GM19324 (cell line): Measurements from ENCODE around the gene JARID2.

Experiments used
- ATAC-seq: cut with Tn5 transposase; IDR thresholded peaks from one replicate; pipeline ENCODE4 v1.9.1; 2021; ENCODE audit warnings: mild to moderate bottlenecking, moderate library complexity; ENCODE audit not compliant: unreplicated experiment, low FRiP score

JARID2 gene

DNA sequence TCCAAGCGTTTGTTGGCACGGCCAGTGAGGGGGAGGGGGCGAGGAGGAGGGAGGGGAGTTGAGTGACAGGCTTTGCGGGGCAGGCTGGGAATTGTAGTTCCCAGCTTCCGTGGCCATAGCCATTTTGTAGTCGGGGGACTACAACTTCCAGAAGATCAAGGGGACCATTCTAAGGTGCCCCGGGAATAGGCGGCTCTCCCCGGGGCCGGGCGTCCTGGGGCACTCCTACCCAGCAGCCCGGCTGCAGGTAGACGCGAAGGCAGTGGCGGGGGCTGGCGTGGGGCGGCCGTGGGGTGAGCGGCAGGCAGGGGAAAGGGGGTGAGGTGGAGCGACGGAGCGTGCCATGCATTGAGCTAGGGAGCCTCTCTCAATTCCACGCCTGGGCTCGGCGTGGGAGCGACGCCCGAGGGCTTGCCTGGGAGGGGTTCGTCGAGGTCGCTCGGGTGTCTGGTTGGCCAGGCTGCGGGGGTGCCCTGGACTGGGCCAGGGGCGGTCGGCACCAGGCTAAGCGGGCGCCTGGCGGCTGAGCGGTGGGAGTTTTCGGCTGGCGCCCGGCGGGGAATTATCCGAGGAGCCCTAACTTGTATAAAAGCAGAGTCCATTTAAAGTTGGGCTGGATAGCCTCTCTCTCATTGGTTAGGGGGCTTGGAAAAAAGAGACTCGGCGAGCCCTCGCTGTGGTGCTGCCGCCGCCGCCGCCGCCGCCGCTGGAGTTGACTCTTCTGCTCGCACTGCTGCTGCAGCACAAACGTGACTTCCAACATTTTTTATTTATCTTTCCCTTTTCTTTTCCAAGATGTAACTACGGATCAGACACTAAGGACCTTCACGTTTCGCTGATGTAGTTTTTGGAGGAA lies at the start of gene JARID2:
TSS of gene JARID2 (plus strand) at position 709 of the 856 bp plus-strand sequence. CDS start 471 bp downstream, outside the sequence.
- peak; percentile 61 for ATAC-seq

DNA sequence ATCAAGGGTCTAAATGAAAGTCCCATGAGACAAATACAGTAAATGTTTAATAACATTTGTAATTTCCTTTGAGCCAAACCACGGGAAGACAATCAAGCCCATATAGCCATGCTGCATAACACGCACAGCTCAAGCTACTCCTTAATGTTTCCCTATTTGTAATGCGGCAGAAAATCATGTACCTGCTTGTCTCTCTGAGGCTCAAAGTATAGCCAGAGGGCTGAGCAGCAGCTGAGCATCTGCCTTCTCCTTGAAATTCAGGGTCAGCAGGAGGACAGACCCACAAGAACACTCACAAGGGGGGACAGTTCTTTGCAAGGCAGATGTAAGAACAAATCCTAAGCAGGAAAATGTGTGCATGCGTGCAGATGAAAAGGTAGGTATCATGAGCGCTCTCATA lies 45.8 kb upstream of the JARID2 start:
- ATAC-seq, result no peak

DNA sequence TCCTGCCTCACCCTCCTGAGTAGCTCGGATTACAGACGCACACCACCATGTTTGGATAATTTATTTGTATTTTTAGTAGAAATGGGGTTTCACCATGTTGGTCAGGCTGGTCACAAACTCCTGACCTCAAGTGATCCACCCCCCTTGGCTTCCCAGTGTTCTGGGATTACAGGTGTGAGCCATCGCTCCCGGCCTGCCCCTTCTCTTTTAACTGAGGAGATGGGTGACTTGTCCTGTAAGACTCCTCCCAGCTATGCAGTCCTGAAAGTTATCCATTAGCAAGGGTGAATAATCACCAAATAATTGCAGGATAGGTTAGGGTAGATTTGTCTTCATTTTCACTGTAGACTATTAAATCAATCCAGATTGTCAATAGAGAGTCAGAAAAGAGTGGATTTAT lies 40.5 kb upstream of the JARID2 start:
- no peak for ATAC-seq

DNA sequence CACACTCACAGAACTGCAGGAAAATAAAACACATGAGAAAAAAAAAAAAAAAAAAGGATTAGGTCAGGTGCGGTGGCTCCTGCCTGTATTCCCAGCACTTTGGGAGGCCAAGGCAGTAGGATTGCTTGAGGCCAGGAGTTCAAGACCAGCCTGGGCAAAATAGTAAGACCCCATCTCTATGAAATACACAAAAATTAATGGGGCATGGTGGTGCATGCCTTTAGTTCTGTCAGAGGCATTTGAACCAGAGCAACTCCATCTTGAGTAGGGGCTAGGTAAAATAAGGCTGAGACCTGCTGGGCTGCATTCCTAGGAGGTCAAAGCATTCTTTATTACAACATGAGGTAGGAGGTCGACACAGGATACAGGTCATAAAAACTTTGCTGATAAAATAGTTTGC lies 39.0 kb upstream of the JARID2 start:
- no peak for ATAC-seq

DNA sequence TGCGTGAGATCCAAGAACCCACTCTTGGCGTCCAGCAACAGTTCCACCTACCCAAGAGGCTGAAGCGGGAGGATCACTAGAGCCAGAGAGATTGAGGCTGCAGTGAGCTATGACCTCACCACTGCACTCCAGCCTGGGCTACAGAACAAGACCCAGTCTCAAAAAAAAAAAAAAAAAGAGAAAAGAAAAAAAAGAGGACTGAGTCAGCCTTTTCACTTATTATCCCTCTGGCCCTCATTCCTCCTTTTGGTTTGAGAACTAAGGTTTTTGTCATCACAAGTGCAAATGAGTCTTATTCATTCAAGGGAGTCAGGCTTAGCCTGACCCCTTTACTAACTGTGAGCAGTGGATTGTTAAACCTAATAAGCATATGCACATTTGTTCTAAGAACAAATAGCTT lies 37.9 kb upstream of the JARID2 start:
- ATAC-seq, result no peak

DNA sequence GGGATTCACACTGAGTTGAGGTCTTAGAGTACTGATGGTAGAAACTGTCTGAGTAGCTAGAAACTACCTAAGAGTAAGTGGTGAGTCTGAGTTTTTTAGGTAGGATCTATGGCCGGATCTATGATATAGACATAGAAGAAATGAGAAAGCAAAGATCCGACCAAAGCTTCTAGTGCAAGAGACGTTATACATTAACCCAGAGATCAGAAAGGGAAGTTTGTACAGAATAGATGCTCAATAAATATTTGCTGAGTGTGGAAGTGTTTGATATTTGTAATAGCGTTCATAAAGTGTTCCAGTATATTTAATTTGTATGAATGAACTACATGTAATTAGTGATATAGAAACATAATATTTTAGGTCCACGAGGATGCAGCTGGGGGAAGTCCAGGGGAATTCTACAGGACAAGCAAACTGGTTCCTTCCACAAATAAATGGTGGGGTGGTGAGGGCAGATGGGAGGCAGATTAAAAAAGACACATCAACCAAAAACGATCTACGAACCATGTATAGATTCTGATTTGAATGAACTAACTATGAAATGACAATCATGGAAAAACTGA lies 31.9 kb upstream of the JARID2 start:
- no peak for ATAC-seq

DNA sequence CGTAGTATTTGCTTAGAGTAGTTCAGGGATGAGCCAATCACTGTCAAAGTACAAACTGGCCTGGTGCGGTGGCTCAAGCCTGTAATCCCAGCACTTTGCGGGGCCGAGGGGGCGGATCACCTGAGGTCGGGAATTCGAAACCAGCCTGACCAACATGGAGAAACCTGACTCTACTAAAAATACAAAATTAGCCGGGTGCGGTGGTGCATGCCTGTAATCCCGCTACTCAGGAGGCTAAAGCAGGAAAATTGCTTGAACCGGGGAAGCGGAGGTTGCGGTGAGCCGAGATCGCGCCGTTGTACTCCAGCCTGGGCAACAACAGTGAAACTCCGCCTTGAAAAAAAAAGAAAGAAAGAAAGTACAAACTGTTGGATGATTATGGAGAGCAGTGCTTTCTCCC lies 27.5 kb upstream of the JARID2 start:
- ATAC-seq, result no peak

DNA sequence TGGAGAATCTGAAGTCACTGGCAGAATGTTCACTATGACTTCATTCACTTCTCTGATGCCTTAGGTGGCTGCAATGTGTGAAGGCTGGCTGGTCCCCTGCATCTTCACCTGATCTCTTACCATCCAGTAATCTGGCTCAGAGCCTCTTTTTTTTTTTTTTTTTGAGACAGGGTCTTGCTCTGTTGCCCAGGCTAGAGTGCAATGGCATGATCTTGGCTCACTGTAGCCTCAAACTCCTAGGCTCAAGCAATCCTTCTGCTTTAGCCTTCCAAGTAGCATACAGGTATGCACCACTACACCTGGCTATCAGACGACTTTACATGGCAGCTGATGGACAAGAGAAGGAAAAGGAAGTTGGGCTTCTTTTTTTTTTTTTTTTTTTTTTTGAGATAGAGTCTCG lies 25.8 kb upstream of the JARID2 start:
- no peak for ATAC-seq

DNA sequence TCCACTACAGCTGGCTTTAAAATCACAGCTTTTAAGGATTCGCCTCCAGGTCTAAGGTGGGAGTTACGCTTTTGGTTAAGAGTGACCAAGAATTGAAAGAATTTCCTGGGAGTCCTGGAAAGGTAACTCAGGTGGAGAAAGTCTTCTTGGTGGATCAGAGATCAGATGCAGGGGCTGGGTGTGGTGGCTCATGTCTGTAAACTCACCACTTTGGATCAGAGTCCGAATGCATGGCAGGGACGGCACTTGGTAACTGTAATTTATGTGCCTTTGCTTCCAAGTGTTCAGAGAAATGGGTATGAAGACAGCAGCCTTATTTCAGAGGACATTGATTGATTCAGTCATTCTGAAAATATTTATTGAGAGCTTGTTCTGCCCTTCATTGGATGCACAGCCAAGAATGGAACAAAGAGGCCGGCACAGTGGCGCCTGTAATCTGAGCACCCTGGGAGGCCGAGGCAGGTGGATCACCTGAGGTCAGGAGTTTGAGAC lies 18.0 kb upstream of the JARID2 start:
- ATAC-seq, result no peak

DNA sequence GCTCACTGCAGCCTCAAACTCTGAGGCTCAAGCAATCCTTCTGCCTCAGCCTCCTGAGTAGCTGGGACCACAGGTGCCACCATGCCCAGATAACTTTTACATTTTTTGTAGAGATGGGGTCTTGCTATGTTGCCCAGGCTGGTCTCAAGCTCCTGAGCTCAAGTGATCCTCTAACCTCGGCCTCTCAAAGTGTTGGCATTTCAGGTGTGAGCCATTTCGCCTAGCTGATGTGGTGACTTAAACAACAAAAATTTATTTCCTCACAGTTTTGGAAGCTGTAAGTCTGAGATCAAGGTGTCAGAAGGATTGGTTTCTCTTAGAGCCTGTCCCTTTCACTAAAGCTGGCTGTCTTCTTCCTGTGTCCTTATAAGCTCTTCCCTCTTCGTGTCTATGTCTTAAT lies 15.0 kb upstream of the JARID2 start:
- no peak for ATAC-seq

DNA sequence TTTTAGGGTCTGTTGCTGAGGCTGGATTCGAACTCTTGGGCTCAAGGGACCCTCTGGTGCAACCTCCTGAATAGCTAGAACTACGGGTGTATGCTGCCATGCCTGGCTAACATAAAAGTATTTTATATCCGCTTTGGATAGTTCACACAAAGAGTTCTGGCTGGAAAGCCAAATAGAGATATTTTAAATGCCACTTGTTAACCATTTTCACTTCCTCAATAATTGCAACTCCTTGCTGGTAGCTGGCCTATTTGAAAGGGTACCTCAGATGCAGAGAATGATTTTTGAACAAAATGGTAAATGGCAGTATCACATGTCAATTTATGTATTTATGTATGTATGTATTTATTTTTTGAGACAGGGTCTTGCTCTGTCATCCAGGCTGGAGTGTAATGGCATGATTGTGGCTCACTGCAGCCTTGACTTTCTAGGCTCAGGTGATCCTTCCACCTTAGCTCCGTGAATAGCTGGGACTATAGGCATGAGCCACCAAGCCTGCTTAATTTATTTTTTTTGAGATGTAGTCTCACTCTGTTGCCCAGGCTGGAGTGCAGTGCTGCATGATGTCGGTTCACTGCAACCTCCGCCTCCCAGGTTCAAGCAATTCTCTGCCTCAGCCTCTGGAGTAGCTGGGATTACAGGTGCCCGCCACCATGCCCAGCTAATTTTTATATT lies 12.9 kb upstream of the JARID2 start:
- no peak for ATAC-seq

DNA sequence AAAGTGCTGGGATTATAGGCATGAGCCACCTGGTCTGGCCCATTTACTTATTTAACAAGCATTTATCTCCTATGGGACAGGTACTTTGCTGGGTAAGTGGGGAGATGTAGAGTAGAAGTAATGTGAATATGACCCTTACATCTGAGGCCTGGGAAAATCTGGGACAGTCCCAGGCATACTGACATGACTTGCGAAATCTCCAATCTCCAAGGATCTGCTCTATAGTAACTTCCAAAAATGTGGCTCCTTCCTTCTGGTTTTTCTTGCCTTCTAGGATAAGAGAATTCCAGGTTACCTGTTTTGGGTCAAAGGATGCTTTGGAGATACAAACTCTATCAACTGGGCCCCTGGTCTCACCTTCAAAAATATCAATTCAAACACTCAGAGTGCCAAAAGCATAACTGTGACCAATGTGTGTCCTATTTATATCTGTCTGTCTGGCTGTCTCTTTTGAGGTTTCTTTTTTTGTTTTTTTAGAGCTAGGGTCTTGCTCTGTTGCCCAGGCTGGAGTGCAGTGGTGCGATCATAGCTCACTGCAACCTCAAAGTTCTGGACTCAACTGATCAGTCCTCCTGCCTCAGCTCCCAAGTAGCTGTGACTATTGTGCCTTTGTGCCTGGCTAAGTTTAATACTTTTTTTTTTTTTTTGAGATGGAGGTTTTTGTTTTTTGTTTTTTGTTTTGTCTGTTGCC lies 11.7 kb upstream of the JARID2 start:
- ATAC-seq, result no peak

DNA sequence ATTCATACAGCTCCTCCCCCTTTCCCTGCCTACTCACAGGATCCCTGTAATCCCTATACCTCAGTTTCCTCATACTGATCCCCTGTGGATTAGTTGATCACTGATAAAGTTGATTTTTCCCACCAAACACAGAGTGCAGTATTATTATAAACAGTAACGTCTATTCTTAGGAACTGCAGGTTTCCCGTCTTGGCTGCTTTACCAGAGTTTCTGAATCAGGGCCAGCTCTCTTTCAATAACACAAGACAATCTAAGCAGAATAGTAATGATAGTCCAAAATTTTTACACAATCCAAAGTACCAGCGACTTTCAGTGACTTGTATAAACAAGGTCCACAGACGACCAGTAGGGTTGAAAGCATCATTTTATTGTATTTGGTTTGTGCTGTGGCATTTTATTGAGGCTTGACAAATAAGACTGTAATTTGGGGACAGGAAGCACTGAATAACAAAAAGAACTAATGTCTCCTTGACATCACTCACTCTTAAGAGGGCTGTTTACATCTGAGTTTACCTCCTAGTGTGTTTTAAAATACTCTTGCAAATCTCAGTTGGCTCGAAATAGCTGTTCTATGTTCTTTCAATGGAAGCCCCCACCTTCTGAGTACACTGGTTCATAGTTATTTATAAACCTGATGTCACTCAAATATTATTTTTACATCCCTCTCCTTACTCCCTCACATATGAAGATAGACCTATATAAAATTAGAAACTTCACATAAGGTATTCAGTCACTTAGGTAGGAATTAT lies 6.1 kb upstream of the JARID2 start:
- ATAC-seq, result no peak

DNA sequence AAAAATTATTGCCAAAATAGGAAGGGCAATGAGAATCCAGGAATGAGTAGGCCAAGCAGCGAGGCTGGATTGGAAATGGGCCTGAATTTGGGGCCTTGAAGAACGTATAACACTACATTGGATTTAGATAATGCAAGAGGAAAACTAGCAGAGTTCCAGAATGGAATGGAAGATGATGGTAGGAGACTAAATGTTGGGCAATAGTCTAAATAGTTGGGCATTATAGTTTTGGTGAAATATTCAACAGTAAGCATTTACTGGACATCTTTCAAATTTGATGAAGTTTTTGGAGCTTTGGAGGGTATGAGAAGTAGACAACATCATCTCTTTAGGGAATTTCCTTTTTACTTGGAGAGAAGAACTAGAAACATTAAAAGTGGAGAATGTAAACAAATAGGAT lies 3.4 kb upstream of the JARID2 start:
- no peak for ATAC-seq

DNA sequence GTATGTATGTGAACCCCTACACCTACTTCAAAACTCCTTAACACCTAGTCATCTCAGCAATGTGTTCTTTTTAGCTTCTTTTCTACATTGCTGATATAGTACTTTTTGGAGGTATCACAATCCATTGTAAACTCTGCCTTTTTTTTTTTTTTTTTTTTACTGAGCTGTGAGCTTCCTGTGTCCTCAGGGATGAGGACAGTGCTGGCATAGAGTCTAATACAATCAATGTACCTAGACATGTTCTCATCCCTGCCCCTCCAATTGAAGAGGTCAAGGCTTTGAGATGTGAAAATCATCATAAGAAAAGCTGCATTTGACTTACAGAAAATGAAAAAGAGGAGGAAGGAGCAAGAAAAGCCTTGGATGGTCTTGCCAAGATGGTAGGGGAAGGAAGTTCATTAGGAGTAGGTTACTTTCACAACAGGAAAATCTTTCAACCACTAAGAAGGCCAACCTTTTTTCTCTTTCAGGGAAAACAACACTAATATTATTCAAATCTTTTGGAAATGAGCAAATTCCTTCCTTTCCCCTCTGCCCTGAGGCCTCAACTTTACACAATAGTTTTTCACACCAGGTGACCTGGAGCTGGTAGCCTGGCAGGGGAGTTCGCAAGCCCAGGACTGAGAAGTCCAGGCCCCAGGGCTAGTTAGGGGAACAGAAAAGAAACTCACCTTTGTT lies 2.8 kb upstream of the JARID2 start:
- ATAC-seq, result no peak

DNA sequence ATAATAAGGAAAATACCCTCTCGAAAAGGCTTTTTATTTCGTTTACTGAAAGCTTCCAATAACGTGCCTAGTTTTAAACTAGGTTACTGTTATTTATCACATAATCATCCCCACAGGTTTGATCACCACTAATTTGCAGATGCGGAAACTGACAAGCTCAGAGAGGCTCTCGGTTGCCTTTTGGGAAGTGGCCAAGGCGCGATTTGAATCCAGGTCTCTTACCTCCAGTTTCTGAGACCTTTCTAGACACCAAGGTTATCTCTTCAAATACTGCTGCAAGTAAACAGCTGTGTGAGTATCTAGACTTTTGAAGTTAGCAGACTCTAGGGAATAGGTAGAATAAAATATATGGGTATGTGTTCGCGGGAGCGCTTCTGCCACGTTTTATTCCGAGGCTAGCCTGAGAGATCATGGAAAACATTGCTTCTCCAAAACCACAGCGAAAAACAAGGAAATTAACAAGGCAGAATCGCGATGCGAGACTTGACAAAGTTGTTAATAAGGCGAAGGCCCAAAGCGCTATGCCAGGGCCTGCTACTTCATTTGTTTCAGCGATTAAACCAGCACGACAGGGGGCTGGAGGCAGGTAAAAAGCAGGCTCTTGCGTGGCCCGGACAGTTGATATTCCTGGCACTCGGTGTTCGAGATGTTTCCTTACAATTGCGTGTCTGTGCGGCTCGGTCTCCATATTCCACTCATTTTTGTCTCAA lies 1.8 kb upstream of the JARID2 start:
- ATAC-seq, result no peak

DNA sequence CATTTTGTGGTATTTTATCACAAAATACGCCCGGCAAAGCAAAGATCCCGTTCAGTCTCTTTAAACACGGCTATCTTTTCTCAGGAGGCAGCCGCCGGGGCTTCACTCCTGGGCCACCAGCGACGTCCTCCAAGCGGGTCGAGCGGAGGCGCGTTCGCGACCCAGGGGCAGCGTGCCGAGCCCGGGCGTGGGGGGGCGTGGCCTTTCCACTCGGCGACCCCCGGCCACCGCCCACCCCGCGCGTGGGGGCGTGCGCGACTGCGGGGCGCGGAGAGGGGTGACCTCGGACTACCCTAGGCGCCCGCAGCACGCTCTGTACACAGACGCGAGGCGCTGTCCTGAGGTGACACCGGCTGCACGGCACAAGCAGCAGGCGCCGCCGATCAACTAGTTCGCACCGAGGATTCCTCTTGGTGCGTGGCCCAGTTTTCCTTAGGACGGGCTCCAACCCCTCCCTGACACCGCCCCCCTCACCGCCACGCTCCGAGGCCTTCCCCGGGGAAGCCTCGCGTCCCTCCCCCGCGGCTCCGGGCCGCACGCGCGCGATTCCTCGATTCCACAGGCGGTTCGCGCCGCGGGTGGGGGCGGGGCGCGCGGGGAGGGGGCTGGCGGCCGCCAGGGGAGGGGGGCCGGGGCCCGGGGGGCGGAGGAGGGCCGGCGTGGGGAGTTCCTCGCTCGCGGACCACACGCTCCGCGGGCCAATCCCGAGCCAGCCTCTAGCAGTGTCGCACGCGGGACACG lies 1.1 kb upstream of the JARID2 start:
- ATAC-seq, result peak; percentile 18

DNA sequence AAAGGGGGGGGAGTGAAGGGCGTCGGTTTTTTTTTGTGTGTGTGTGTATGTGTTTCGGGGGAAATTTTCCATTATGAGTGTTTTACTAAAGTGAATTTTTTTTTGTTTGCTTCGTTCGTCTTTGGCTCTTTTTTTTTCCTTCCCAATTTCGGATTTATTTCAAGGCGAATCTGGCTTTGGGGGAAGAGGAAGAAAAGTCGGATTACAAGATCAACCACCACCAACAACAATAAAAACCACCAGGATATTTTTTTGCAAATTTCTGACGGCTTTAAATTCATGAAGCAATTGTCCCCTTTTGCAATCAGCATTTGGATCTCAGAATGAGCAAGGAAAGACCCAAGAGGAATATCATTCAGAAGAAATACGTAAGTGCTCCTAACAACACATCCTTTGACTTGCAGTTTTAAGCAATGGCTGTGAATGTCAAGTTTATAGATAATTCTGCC lies 372 bp downstream of the JARID2 start:
- ATAC-seq, result no peak
